ENCODE data around the gene RNF166. TPM values are rescaled to one million over a fixed set of nuclear protein-coding genes. Genes with fewer than 3 reads are reported as not detected.
A peak's percentile ranks its signal among the peaks of the same experiment; 100 is the strongest.

Gene RNF166
- total and polyA plus RNA-seq, 2 of the 13 experiments (the other 11 are each of a cell fraction or from before 2014, with no cell fraction given): 21.4 to 23.0 TPM

DNA sequence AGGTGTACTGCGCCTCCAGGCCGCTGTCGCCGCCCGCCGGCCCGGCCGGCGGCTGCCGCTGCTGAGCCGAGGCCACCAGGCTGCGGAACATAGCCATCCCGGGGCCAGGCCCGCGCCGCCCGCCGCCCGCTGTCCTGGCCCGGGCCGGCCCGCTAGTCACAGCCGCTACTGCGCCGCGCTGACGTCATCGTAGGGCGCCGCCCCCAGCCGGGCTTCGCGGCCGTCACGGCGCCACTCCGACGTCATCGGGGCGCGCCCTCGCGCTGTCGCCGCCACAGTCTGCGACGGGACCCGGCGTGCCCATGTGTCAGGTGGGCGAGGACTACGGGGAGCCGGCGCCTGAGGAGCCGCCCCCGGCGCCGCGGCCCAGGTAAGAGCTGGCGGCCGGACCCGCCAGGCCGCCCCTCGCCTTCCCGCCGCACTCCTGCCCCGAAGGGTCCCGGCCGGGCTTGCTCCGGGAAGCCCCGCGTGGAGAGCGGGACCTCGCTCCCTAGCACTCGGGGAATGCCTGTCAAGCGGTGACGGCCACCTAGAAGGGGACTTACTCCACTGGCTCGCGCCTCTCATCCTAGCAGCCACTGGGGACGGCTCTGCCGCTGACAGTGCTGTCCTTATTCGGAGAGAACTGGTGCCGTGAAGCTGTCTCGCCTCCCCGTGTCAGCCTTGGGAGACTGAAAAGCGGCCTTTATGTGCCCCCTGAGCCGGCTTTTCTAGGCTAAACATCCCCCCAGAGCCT, at the start of gene RNF166, which contains the start of gene CTU2 (continued):
- no peak for TF ChIP-seq NCOA5 (CRISPR knock-in tag; IDR thresholded peaks at IDR 0.05)
- TF ChIP-seq, protein P1, sequence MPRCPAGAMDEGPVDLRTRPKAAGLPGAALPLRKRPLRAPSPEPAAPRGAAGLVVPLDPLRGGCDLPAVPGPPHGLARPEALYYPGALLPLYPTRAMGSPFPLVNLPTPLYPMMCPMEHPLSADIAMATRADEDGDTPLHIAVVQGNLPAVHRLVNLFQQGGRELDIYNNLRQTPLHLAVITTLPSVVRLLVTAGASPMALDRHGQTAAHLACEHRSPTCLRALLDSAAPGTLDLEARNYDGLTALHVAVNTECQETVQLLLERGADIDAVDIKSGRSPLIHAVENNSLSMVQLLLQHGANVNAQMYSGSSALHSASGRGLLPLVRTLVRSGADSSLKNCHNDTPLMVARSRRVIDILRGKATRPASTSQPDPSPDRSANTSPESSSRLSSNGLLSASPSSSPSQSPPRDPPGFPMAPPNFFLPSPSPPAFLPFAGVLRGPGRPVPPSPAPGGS (CRISPR knock-in tag; IDR thresholded peaks at IDR 0.05): peak; percentile 93
- TF ChIP-seq, protein P2, sequence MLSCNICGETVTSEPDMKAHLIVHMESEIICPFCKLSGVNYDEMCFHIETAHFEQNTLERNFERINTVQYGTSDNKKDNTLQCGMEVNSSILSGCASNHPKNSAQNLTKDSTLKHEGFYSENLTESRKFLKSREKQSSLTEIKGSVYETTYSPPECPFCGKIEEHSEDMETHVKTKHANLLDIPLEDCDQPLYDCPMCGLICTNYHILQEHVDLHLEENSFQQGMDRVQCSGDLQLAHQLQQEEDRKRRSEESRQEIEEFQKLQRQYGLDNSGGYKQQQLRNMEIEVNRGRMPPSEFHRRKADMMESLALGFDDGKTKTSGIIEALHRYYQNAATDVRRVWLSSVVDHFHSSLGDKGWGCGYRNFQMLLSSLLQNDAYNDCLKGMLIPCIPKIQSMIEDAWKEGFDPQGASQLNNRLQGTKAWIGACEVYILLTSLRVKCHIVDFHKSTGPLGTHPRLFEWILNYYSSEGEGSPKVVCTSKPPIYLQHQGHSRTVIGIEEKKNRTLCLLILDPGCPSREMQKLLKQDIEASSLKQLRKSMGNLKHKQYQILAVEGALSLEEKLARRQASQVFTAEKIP (CRISPR knock-in tag; IDR thresholded peaks at IDR 0.05; ENCODE audit: borderline replicate concordance): no peak
- TF ChIP-seq CC2D1A (CRISPR knock-in tag; IDR thresholded peaks at IDR 0.05): no peak
- peak; percentile 84; the same call in 1 of the 2 replicates for TF ChIP-seq ZNF337 (CRISPR knock-in tag; IDR thresholded peaks at IDR 0.05; ENCODE audit: borderline replicate concordance, low read depth)
- no peak for TF ChIP-seq ZFP36L1 (CRISPR knock-in tag; IDR thresholded peaks at IDR 0.05)
- TF ChIP-seq EZH2 (conservative IDR thresholded peaks at IDR 0.05; ENCODE audit: low read depth, low read length): no peak
- TF ChIP-seq, protein P3, sequence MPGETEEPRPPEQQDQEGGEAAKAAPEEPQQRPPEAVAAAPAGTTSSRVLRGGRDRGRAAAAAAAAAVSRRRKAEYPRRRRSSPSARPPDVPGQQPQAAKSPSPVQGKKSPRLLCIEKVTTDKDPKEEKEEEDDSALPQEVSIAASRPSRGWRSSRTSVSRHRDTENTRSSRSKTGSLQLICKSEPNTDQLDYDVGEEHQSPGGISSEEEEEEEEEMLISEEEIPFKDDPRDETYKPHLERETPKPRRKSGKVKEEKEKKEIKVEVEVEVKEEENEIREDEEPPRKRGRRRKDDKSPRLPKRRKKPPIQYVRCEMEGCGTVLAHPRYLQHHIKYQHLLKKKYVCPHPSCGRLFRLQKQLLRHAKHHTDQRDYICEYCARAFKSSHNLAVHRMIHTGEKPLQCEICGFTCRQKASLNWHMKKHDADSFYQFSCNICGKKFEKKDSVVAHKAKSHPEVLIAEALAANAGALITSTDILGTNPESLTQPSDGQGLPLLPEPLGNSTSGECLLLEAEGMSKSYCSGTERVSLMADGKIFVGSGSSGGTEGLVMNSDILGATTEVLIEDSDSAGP (CRISPR knock-in tag; IDR thresholded peaks at IDR 0.05; ENCODE audit: borderline replicate concordance): peak; percentile 72
- TF ChIP-seq, protein P4, sequence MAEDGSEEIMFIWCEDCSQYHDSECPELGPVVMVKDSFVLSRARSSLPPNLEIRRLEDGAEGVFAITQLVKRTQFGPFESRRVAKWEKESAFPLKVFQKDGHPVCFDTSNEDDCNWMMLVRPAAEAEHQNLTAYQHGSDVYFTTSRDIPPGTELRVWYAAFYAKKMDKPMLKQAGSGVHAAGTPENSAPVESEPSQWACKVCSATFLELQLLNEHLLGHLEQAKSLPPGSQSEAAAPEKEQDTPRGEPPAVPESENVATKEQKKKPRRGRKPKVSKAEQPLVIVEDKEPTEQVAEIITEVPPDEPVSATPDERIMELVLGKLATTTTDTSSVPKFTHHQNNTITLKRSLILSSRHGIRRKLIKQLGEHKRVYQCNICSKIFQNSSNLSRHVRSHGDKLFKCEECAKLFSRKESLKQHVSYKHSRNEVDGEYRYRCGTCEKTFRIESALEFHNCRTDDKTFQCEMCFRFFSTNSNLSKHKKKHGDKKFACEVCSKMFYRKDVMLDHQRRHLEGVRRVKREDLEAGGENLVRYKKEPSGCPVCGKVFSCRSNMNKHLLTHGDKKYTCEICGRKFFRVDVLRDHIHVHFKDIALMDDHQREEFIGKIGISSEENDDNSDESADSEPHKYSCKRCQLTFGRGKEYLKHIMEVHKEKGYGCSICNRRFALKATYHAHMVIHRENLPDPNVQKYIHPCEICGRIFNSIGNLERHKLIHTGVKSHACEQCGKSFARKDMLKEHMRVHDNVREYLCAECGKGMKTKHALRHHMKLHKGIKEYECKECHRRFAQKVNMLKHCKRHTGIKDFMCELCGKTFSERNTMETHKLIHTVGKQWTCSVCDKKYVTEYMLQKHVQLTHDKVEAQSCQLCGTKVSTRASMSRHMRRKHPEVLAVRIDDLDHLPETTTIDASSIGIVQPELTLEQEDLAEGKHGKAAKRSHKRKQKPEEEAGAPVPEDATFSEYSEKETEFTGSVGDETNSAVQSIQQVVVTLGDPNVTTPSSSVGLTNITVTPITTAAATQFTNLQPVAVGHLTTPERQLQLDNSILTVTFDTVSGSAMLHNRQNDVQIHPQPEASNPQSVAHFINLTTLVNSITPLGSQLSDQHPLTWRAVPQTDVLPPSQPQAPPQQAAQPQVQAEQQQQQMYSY (CRISPR knock-in tag; IDR thresholded peaks at IDR 0.05): no peak
- no peak for TF ChIP-seq CBX5 (CRISPR knock-in tag; IDR thresholded peaks at IDR 0.05; ENCODE audit: borderline replicate concordance)
- TF ChIP-seq KLF6 (CRISPR knock-in tag; IDR thresholded peaks at IDR 0.05): no peak
- TF ChIP-seq, protein P5, sequence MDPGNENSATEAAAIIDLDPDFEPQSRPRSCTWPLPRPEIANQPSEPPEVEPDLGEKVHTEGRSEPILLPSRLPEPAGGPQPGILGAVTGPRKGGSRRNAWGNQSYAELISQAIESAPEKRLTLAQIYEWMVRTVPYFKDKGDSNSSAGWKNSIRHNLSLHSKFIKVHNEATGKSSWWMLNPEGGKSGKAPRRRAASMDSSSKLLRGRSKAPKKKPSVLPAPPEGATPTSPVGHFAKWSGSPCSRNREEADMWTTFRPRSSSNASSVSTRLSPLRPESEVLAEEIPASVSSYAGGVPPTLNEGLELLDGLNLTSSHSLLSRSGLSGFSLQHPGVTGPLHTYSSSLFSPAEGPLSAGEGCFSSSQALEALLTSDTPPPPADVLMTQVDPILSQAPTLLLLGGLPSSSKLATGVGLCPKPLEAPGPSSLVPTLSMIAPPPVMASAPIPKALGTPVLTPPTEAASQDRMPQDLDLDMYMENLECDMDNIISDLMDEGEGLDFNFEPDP (CRISPR knock-in tag; conservative IDR thresholded peaks at IDR 0.05): no peak
- TF ChIP-seq ZNF232 (CRISPR knock-in tag; IDR thresholded peaks at IDR 0.05; ENCODE audit: borderline replicate concordance): peak; percentile 66; the same call in 1 of the 2 replicates
- TF ChIP-seq BRD4 (CRISPR knock-in tag; IDR thresholded peaks at IDR 0.05): no peak
- TF ChIP-seq ZNF432 (CRISPR knock-in tag; IDR thresholded peaks at IDR 0.05; ENCODE audit: borderline replicate concordance): no peak
- TF ChIP-seq, protein P6, sequence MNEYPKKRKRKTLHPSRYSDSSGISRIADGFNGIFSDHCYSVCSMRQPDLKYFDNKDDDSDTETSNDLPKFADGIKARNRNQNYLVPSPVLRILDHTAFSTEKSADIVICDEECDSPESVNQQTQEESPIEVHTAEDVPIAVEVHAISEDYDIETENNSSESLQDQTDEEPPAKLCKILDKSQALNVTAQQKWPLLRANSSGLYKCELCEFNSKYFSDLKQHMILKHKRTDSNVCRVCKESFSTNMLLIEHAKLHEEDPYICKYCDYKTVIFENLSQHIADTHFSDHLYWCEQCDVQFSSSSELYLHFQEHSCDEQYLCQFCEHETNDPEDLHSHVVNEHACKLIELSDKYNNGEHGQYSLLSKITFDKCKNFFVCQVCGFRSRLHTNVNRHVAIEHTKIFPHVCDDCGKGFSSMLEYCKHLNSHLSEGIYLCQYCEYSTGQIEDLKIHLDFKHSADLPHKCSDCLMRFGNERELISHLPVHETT (CRISPR knock-in tag; conservative IDR thresholded peaks at IDR 0.05): peak; percentile 57; the same call in 1 of the 2 replicates
